Neuronal stem cell (in vitro differentiated cells): ENCODE results near the gene NT5DC1.

ENCODE experiments used
- DNase-seq: peaks from one replicate; pipeline ENCODE4 v3.0.0-alpha.2; 2013; ENCODE audit warnings: low spot score
- H2AFZ ChIP-seq: one replicate; pipeline ENCODE4 v1.6.1; 2013; ENCODE audit warnings: mild to moderate bottlenecking, low read length, inconsistent platforms
- H2AK5ac ChIP-seq: 2 replicates; pipeline ENCODE4 v1.6.1; 2013; ENCODE audit warnings: low read depth, mild to moderate bottlenecking, inconsistent platforms, low read length, moderate library complexity, mixed read lengths
- H2BK120ac ChIP-seq: 2 replicates; pipeline ENCODE4 v1.6.1; 2013; ENCODE audit warnings: low read depth, mild to moderate bottlenecking, inconsistent platforms, low read length, moderate library complexity, mixed read lengths
- H2BK12ac ChIP-seq: one replicate; pipeline ENCODE4 v1.6.1; 2013; ENCODE audit warnings: low read length, inconsistent platforms
- H2BK15ac ChIP-seq: 2 replicates; pipeline ENCODE4 v1.6.1; 2013; ENCODE audit warnings: mild to moderate bottlenecking, low read length, inconsistent platforms, mixed read lengths
- H2BK5ac ChIP-seq: one replicate; pipeline ENCODE4 v1.6.1; 2013; ENCODE audit warnings: inconsistent platforms, mild to moderate bottlenecking, low read length, moderate library complexity
- H3K14ac ChIP-seq: one replicate; pipeline ENCODE4 v1.6.1; 2013; ENCODE audit warnings: low read length, inconsistent platforms
- H3K18ac ChIP-seq: 2 replicates; pipeline ENCODE4 v1.6.1; 2013; ENCODE audit warnings: low read length, inconsistent platforms
- H3K23ac ChIP-seq: 2 replicates; pipeline ENCODE4 v1.6.1; 2013; ENCODE audit warnings: low read depth, mild to moderate bottlenecking, mixed read lengths, low read length, inconsistent platforms; ENCODE audit not compliant: poor library complexity
- H3K27ac ChIP-seq: replicated peaks from 3 replicates; pipeline ENCODE4 v1.5.1; 2013; ENCODE audit warnings: low read length, inconsistent platforms
- H3K27me3 ChIP-seq, 3 experiments: 2 replicates each; pipeline ENCODE4 v1.6.1; 2013; ENCODE audit warnings: low read length in 3 of 3, mild to moderate bottlenecking in 2 of 3, inconsistent platforms in 1 of 3, low read depth in 1 of 3, mixed read lengths in 1 of 3, moderate library complexity in 1 of 3; ENCODE audit not compliant: control insufficient read depth in 3 of 3, insufficient read depth in 3 of 3
- H3K36me3 ChIP-seq, 2 donors: replicated peaks in 1 of 2; 2 replicates each; pipeline ENCODE4 v1.6.1; 2013; ENCODE audit warnings: low read length in 2 of 2; ENCODE audit not compliant: control insufficient read depth in 2 of 2, insufficient read depth in 2 of 2
- H3K4ac ChIP-seq: 2 replicates; pipeline ENCODE4 v1.6.1; 2013; ENCODE audit warnings: inconsistent platforms, mild to moderate bottlenecking, low read length, moderate library complexity
- H3K4me1 ChIP-seq, 2 donors: 1 replicate in 1 of 2; 2 replicates in 1 of 2; pipeline ENCODE4 v1.6.1; 2013; ENCODE audit warnings: low read length in 2 of 2, low read depth in 1 of 2; ENCODE audit not compliant: control insufficient read depth in 2 of 2, insufficient read depth in 1 of 2
- H3K4me2 ChIP-seq: one replicate; pipeline ENCODE4 v1.6.1; 2013; ENCODE audit warnings: mild to moderate bottlenecking, low read length, inconsistent platforms; ENCODE audit not compliant: insufficient read depth, poor library complexity, severe bottlenecking
- H3K4me3 ChIP-seq, 2 donors: 2 replicates each; pipeline ENCODE4 v1.5.1; 2013; ENCODE audit warnings: low read length in 2 of 2, mild to moderate bottlenecking in 2 of 2, inconsistent platforms in 1 of 2, moderate library complexity in 1 of 2
- H3K79me1 ChIP-seq: one replicate; pipeline ENCODE4 v1.6.1; 2013; ENCODE audit warnings: low read depth, mild to moderate bottlenecking, inconsistent platforms, low read length, moderate library complexity
- H3K9ac ChIP-seq: one replicate; pipeline ENCODE4 v1.6.1; 2013; ENCODE audit warnings: mild to moderate bottlenecking, low read depth, low read length, inconsistent platforms; ENCODE audit not compliant: poor library complexity
- H3K9me3 ChIP-seq, 2 donors: replicated peaks in 1 of 2; 2 replicates each; pipeline versions ENCODE3 to v1.6.1; 2013; ENCODE audit warnings: low read length in 2 of 2, mild to moderate bottlenecking in 2 of 2, inconsistent platforms in 1 of 2, low read depth in 1 of 2, mixed read lengths in 1 of 2, moderate library complexity in 1 of 2; ENCODE audit not compliant: control insufficient read depth in 2 of 2, insufficient read depth in 1 of 2
- H4K8ac ChIP-seq: one replicate; pipeline ENCODE4 v1.6.1; 2013; ENCODE audit warnings: low read depth, mild to moderate bottlenecking, inconsistent platforms, low read length, moderate library complexity
- H4K91ac ChIP-seq: one replicate; pipeline ENCODE4 v1.6.1; 2013; ENCODE audit warnings: low read length, low read depth, mild to moderate bottlenecking, inconsistent platforms; ENCODE audit not compliant: poor library complexity
- WGBS, 2 donors: extraction: QIAGEN DNeasy Blood & Tissue Kit; methylation state at CpG; one replicate each; pipeline ENCODE4 v1.1.7; 2013; ENCODE audit warnings: missing lambda C conversion rate in 2 of 2, mixed read lengths in 1 of 2; ENCODE audit not compliant: insufficient read length in 2 of 2, insufficient replicate concordance in 1 of 2; ENCODE audit errors: extremely low coverage in 2 of 2; 5-methylcytosine and 5-hydroxymethylcytosine counted together

NT5DC1 gene

GRCh38 chr6:116104636-116105035 is 4.0 kb downstream of the NT5DC1 start:
- H3K9ac ChIP-seq: no peak overlapping the region
- no peak overlapping the region for H2BK120ac ChIP-seq
- no peak overlapping the region for H3K4me2 ChIP-seq
- DNase-seq: no peak
- H3K4me3 ChIP-seq: no peak overlapping the region
- H3K27me3 ChIP-seq: peaks cover 0 to 8% (median 0%) of the 10 kb centered on the region in 3 experiments
- H3K9me3 ChIP-seq: no peaks in the 10 kb centered on the region
- H3K79me1 ChIP-seq: no peaks in the 10 kb centered on the region
- H3K27ac ChIP-seq: no peak overlapping the region
- no peak overlapping the region for H2AK5ac ChIP-seq
- H3K18ac ChIP-seq: no peak overlapping the region
- no peak overlapping the region for H4K8ac ChIP-seq
- H4K91ac ChIP-seq: no peak overlapping the region
- no peak overlapping the region for H3K4ac ChIP-seq
- WGBS, 2 donors: no CpG with 5 or more reads among the region's 1 CpG
- H2AFZ ChIP-seq: no peak overlapping the region
- H3K36me3 ChIP-seq: peaks cover 0 to 5% of the 10 kb centered on the region in 2 donors
- peaks cover 6 to 9% of the 10 kb centered on the region in 2 donors for H3K4me1 ChIP-seq
- H3K23ac ChIP-seq: no peak overlapping the region
- no peak overlapping the region for H2BK15ac ChIP-seq
- H2BK5ac ChIP-seq: no peak overlapping the region
- H2BK12ac ChIP-seq: no peak overlapping the region
- H3K14ac ChIP-seq: no peak overlapping the region

GRCh38 chr6:116105247-116105646 is 4.6 kb downstream of the NT5DC1 start:
- Histone ChIP-seq H2BK120ac (no peak overlapping the region), H3K9me3 (no peaks in the 10 kb centered on the region), H2BK15ac (no peak overlapping the region), H2BK5ac (no peak overlapping the region), H3K4me1 (peaks cover 6 to 9% of the 10 kb centered on the region in 2 donors), H2AFZ (no peak overlapping the region), H2AK5ac (no peak overlapping the region), H3K4me3 (no peak overlapping the region), H3K79me1 (no peaks in the 10 kb centered on the region), H3K27me3 (peaks cover 0 to 2% (median 0%) of the 10 kb centered on the region in 3 experiments), H3K18ac (no peak overlapping the region), H4K8ac (no peak overlapping the region), H3K4me2 (no peak overlapping the region), H3K27ac (peak overlapping the region; percentile 12), H3K36me3 (peaks cover 0 to 7% of the 10 kb centered on the region in 2 donors), H3K14ac (no peak overlapping the region), H2BK12ac (no peak overlapping the region), H3K4ac (no peak overlapping the region), H4K91ac (no peak overlapping the region), H3K23ac (no peak overlapping the region), H3K9ac (no peak overlapping the region)
- no CpG with 5 or more reads among the region's 3 CpGs for WGBS, 2 donors
- DNase-seq: no peak

- peaks cover 4 to 16% of the 10 kb centered on the region in 2 donors for H3K36me3 ChIP-seq
- H3K14ac ChIP-seq: no peak overlapping the region
- no peak overlapping the region for H3K9ac ChIP-seq
- peaks cover 6 to 9% of the 10 kb centered on the region in 2 donors for H3K4me1 ChIP-seq
- H2AFZ ChIP-seq: no peak overlapping the region
- H3K18ac ChIP-seq: no peak overlapping the region
- H3K4me2 ChIP-seq: no peak overlapping the region
- H2AK5ac ChIP-seq: no peak overlapping the region
- H3K4ac ChIP-seq: no peak overlapping the region
- no CpG with 5 or more reads among the region's 1 CpG for WGBS, 2 donors
- H4K8ac ChIP-seq: no peak overlapping the region
- no peak overlapping the region for H2BK5ac ChIP-seq
- H3K9me3 ChIP-seq: no peaks in the 10 kb centered on the region
- H3K27ac ChIP-seq: no peak overlapping the region
- no peaks in the 10 kb centered on the region for H3K79me1 ChIP-seq
- H2BK15ac ChIP-seq: no peak overlapping the region
- H2BK120ac ChIP-seq: no peak overlapping the region
- no peak overlapping the region for H4K91ac ChIP-seq
- H3K27me3 ChIP-seq: no peaks in the 10 kb centered on the region
- H2BK12ac ChIP-seq: no peak overlapping the region
- DNase-seq: no peak
- no peak overlapping the region for H3K23ac ChIP-seq
- H3K4me3 ChIP-seq: no peak overlapping the region
These were observed 5.5 kb downstream of the NT5DC1 start for GRCh38 chr6:116106146-116106545.

GRCh38 chr6:116108836-116109235 is 8.2 kb downstream of the NT5DC1 start:
- Histone ChIP-seq H4K91ac (no peak overlapping the region), H3K4ac (no peak overlapping the region), H4K8ac (no peak overlapping the region), H3K9me3 (peaks cover 0 to 1% of the 10 kb centered on the region in 2 donors), H2BK120ac (no peak overlapping the region), H2AFZ (no peak overlapping the region), H2BK15ac (no peak overlapping the region), H3K23ac (no peak overlapping the region), H3K9ac (no peak overlapping the region), H2BK5ac (no peak overlapping the region), H2AK5ac (no peak overlapping the region), H3K27ac (no peak overlapping the region), H3K18ac (no peak overlapping the region), H3K4me1 (peaks cover 2 to 6% of the 10 kb centered on the region in 2 donors), H3K79me1 (no peaks in the 10 kb centered on the region), H3K14ac (no peak overlapping the region), H3K36me3 (peaks cover 6 to 37% of the 10 kb centered on the region in 2 donors), H3K4me3 (no peak overlapping the region), H3K27me3 (no peaks in the 10 kb centered on the region), H3K4me2 (no peak overlapping the region), H2BK12ac (no peak overlapping the region)
- no peak for DNase-seq
- WGBS, 2 donors: no CpG with 5 or more reads among the region's 1 CpG
